GM19193 (cell line): Measurements from ENCODE around the gene CEP350.

Source experiments
- POLR2A ChIP-seq: IDR thresholded peaks from 4 replicates; pipeline ENCODE4 v1.6.1; 2011; ENCODE audit not compliant: insufficient read depth, insufficient read length; ENCODE audit errors: extremely low read depth

CEP350 gene

GRCh38 chr1:180160357-180160756 is 205.7 kb downstream of the CEP350 start:
- TF ChIP-seq POLR2A, result no peak

GRCh38 chr1:180163041-180163440 is 208.4 kb downstream of the CEP350 start:
- TF ChIP-seq POLR2A, result no peak
